Skeletal muscle satellite cell (primary cell): ENCODE results near the gene PRKD2.
A peak's percentile ranks its signal among the peaks of the same experiment; 100 is the strongest.

ENCODE experiments used
- H3K27me3 ChIP-seq: 2 replicates; pipeline ENCODE4 v1.7.0; 2013; ENCODE audit warnings: low read length; ENCODE audit not compliant: control insufficient read depth, insufficient read depth
- H3K36me3 ChIP-seq: 2 replicates; pipeline ENCODE4 v1.7.0; 2013; ENCODE audit warnings: mild to moderate bottlenecking, control low read depth, low read length; ENCODE audit not compliant: insufficient read depth
- H3K4me1 ChIP-seq: 2 replicates; pipeline ENCODE4 v1.7.0; 2013; ENCODE audit warnings: low read length; ENCODE audit not compliant: control insufficient read depth, insufficient read depth
- H3K4me2 ChIP-seq: 2 replicates; pipeline ENCODE4 v1.7.0; 2013; ENCODE audit warnings: mild to moderate bottlenecking, low read length
- H3K4me3 ChIP-seq: 2 replicates; pipeline ENCODE4 v1.7.0; 2013; ENCODE audit warnings: low read length
- H3K9ac ChIP-seq: 2 replicates; pipeline ENCODE4 v1.7.0; 2013; ENCODE audit warnings: mild to moderate bottlenecking, low read depth, low read length, moderate library complexity
- H3K9me3 ChIP-seq: replicated peaks from 2 replicates; pipeline ENCODE4 v1.7.0; 2013; ENCODE audit warnings: mild to moderate bottlenecking, control low read depth, low read length

Gene PRKD2

DNA sequence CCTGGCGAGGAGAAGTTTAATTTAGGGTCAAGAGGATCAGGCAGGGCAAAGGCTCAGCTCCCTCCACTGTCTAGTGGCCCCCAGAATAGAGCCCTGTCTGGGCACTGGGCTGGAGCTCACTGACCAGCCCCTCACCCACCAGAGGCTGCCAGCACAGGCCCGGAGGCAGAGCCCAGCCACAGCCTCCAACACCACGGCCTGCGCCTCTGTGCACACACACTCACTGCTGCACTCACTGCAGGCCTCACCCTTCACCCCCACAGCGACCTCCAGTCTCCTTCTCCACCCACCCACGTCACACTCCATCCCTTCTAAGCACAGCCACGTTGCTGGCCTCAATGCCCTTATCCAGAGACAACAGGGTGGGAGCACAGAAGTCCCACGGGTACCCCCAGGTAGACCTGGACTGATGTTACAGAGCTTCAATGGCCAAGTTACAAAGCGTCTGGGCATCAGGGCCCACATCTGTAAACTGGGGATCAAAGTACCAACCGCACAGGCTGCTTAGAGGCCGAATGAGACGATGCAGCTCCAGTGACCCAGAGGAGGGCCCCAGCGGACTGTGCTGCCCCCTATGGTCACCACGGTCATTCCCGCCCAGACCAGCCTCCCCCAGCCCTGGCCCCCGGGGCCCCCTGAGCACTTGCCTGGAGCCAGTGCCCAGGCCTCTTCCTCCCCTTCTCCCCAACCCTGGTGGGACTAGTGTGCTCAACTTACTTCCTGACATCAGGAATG is 4.5 kb upstream of the PRKD2 start:
- Histone ChIP-seq H3K9ac (no peak overlapping the region), H3K4me1 (peaks cover 8% of the 10 kb centered on the region), H3K4me3 (no peak overlapping the region), H3K4me2 (no peak overlapping the region), H3K36me3 (peaks cover 70% of the 10 kb centered on the region), H3K27me3 (no peaks in the 10 kb centered on the region), H3K9me3 (no peaks in the 10 kb centered on the region)

DNA sequence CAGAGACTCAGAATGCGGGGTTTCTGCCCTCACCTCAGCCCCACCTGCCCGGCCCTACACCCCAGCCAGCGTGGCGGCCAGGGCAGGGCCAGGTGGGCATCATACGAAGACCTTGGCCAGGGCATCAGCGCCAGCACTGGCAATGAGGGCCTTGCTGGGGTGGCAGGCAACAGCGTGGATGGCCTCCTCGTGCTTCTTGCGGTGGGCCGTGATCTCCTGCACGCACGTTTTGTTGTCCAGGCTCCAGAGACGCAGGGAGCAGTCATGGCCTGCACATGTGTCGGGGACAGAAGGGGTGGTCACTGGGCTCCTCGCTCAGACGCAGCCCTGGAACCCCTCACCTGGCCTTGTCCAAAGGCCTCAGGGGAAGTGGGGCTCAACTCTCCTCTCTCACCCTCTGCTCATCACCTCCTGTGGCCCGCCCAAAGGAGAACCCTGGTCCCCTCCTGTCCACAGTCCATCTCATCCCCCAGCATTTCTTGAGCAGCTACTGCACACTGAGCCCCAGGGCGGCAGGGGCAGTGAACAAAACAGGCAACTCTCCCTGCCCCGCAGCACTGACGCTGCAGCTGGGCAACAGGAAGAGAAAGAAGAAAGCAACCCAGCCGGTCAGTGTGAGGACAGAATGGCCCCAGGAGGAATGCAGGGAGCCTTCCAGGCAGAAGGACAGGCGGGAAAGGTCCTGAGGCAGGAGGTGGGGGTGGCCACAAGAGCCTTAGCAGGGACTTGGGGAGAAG is 3.8 kb upstream of the PRKD2 start:
- Histone ChIP-seq H3K4me3 (no peak overlapping the region), H3K4me2 (no peak overlapping the region), H3K9ac (no peak overlapping the region), H3K9me3 (no peaks in the 10 kb centered on the region), H3K4me1 (peaks cover 11% of the 10 kb centered on the region), H3K27me3 (no peaks in the 10 kb centered on the region), H3K36me3 (peaks cover 63% of the 10 kb centered on the region)

DNA sequence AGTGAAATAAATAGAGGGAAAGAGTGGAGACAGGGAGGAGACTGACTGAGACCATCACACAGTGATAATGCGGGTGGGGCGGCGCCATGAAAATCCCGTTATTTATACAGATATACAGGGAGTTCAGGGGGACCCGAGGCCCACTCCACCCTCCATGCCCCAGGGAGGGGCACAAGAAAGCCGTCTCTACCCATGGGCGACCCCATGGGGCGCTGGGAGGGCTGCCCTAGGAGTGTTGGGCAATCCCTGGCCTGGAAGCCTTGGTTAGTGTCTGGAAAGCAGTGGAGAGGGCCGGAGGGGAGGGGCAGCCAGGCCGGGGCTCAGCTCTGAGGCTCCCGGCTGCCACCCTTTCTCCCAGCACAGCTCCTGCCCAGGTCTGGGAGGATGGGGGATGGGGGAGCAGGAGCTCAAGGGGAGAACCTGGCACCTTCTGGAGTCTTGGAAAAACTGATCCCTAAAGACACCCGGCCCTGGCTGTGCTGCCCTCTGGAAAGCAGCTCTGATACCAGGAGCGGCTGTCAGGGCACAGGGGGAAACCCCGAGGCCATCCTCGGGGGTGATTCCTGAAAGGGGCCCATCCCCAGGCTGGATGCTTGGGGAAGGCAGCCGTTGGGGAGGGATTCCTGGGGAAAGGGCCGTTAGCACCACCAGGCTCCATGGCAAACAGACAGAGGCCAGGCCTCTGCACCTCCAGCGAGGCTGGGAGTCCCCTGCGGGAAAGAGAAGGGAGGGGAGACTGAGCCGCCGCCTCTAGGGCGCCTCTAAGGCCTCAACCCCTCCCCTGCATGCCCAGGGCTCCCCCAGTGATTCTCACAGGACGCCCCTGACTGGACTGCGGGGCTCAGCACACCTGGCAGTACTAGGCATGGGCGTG is 3.0 kb upstream of the PRKD2 start:
- Histone ChIP-seq H3K4me1 (peaks cover 19% of the 10 kb centered on the region), H3K9ac (no peak overlapping the region), H3K4me2 (no peak overlapping the region), H3K9me3 (no peaks in the 10 kb centered on the region), H3K4me3 (no peak overlapping the region), H3K36me3 (peaks cover 57% of the 10 kb centered on the region), H3K27me3 (no peaks in the 10 kb centered on the region)

DNA sequence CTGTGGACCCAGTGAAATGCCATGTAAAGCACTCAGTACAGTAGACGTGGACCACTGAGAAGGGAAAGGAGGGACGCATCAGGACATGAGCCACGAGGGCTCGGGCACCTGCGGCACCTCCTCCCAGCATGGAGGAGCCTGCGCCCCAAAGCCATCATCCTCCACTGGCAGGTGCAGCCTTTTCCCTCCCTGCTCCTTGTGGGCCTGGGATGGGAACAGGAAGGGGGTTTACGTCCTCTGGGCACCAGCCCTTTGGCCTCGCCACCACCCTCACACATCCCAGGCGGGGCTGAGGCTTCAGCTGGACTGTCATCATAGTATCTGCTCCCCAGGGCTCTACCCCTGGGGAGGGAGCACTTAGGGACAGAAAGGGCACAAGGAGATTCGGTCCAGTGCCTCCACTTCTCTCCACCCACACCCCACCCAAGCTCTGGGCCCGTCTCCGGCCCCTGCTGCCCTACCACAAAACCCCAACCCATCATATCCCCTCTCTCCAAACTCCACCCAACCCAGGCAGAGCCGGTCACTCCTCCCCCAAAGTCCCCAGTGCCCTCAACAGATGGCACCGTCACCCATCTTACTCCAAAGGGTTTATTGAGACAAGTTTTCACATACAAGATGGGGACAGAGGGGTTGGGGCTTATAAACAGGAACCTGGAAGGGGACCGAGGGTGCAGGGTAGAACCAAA is 2.2 kb upstream of the PRKD2 start:
- H3K9me3 ChIP-seq, result no peaks in the 10 kb centered on the region
- no peak overlapping the region for H3K9ac ChIP-seq
- peaks cover 22% of the 10 kb centered on the region for H3K4me1 ChIP-seq
- H3K4me2 ChIP-seq, result no peak overlapping the region
- no peaks in the 10 kb centered on the region for H3K27me3 ChIP-seq
- H3K36me3 ChIP-seq, result peaks cover 50% of the 10 kb centered on the region
- no peak overlapping the region for H3K4me3 ChIP-seq

DNA sequence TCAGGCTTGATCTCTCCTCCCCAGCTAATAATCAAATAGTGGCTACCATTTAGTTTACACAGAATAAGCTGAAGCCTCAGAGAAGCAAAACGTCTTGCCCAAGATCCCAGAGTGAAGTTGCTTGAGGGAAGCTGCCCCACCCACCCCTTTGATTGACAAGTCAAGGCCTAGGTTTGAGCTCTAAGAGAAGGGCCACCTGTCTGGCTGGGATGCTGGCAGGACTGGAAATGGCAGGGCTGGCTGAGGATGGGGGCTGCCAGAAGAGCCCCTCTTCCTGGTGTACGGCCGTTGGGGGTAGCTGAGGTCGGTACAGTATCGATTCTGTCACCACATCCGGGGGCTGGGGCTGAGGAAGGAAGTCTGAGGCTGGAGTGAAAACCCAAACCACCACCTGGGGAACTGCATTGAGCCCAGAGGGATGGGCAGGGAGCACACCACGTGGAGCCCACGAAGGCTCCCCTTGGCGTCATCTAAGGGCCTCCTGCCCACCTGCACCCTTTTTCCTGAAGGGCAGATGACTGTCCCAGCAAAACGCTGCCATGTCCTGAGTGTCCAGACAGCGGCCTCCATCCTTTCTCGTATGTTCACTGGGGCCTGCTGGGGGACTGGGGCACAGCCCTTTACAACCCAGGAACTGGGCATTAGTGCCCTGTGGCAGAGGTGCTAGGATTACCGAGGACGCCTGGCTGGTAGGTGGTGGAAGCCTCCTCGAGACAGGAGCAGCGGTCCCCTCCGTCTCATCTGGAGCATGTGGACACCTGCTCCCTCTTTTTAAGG is 1.4 kb upstream of the PRKD2 start:
- no peaks in the 10 kb centered on the region for H3K27me3 ChIP-seq
- H3K36me3 ChIP-seq, result peaks cover 44% of the 10 kb centered on the region
- H3K9me3 ChIP-seq, result no peaks in the 10 kb centered on the region
- H3K4me1 ChIP-seq, result peaks cover 19% of the 10 kb centered on the region
- H3K4me3 ChIP-seq, result no peak overlapping the region
- no peak overlapping the region for H3K4me2 ChIP-seq
- H3K9ac ChIP-seq, result no peak overlapping the region

DNA sequence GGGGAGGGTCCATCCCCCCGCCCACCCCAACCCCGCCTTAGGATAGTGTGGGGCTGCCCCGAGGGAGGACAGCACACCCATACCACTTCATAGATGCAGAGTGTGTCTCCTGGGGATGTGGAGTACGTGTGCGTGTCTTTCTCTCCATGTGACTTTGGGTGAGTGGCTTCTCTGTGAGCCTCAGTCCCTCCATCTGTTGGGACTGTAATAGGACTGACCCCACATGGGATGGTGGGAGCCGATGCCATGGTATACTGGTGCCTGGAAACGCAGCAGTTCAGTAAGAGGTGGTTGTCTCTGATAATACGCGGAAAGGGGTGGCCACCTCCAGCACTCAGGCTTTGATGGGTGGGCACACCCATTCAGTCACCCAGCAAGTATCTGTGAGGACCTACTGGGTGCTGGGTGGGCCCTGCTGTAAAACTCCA is 816 bp upstream of the PRKD2 start:
- Histone ChIP-seq H3K9ac (peak overlapping the region; percentile 94), H3K27me3 (no peaks in the 10 kb centered on the region), H3K4me3 (peak overlapping the region; percentile 92), H3K9me3 (no peaks in the 10 kb centered on the region), H3K4me2 (peak overlapping the region; percentile 100), H3K36me3 (peaks cover 38% of the 10 kb centered on the region), H3K4me1 (peaks cover 19% of the 10 kb centered on the region)

DNA sequence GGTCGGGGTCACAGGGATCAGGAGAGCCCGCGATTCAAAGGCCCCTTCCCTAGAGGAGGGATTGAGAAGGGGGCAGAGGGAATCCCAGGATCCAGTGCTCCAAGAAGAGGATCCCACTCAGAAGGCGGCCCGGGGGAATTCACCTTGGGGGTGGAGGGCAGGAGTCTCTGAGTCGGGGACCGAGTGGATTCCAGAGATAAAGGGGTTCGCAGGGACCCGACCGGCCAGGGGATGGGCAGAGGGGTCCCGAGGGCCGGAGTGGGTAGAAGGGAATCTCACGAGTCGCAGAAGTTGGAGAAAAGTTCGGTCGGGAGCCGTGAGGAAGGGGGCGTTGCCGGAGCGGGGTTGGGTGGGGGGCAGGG is 261 bp downstream of the PRKD2 start:
- peaks cover 27% of the 10 kb centered on the region for H3K36me3 ChIP-seq
- peak overlapping the region; percentile 94 for H3K9ac ChIP-seq
- no peaks in the 10 kb centered on the region for H3K9me3 ChIP-seq
- H3K27me3 ChIP-seq, result no peaks in the 10 kb centered on the region
- H3K4me1 ChIP-seq, result peaks cover 19% of the 10 kb centered on the region
- H3K4me2 ChIP-seq, result peak overlapping the region; percentile 100
- peak overlapping the region; percentile 92 for H3K4me3 ChIP-seq

DNA sequence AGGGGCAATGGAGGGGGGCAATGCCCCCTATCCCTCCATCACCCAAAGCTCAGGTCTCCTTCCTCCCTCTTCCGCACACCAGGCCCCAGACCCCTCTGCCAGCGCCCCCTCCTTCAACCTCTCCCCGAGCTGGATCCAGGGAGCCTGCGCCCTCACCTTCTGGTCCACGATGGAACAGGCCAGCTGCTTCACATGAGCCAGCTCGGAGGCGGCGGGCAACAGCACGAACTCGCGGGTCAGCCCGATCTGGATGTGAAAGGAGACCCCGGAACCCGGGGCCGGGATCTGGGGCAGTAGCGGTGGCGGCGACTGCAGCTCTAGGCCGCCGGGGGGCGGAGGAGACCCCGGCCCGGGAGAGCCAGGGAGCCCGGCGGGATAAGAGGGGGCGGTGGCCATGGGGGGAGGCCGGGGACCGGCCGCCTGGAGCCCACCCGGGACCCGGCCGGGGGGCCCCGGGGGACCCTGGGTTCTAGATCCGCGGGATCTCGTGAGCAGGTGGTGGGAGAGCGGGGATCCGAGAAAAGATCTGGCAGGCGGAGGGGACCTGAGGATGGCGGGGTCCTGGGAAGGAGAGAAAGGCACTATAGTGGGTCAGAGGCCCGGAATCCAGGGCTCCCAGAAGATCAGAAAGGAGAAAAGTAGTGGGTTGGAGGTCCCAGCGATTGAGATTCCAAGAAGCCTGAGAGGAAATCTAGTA is 791 bp downstream of the PRKD2 start:
- Histone ChIP-seq H3K4me3 (peak overlapping the region; percentile 92), H3K9ac (peak overlapping the region; percentile 94), H3K27me3 (no peaks in the 10 kb centered on the region), H3K9me3 (no peaks in the 10 kb centered on the region), H3K4me2 (peak overlapping the region; percentile 100), H3K36me3 (peaks cover 23% of the 10 kb centered on the region), H3K4me1 (peaks cover 19% of the 10 kb centered on the region)

DNA sequence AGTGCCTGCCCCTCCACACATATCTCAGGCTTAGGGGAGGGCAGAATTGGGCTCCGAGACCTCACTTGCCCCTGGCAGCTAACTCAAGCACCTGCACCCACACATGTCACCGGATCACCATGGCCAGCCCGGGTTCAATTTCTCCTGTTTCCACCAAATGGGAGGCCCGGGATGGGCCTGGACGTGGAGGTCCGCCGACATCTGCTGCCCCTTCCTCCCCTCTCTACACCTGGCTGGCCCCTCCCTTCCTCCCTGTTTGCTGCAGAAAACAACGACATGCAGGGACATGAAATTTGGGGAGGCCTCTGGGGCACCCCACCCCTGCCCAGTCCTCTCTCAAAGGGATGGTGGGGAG is 1.3 kb downstream of the PRKD2 start:
- H3K36me3 ChIP-seq, result peaks cover 21% of the 10 kb centered on the region
- H3K4me2 ChIP-seq, result peak overlapping the region; percentile 100
- no peaks in the 10 kb centered on the region for H3K9me3 ChIP-seq
- peak overlapping the region; percentile 92 for H3K4me3 ChIP-seq
- peaks cover 19% of the 10 kb centered on the region for H3K4me1 ChIP-seq
- H3K27me3 ChIP-seq, result no peaks in the 10 kb centered on the region
- peak overlapping the region; percentile 94 for H3K9ac ChIP-seq

DNA sequence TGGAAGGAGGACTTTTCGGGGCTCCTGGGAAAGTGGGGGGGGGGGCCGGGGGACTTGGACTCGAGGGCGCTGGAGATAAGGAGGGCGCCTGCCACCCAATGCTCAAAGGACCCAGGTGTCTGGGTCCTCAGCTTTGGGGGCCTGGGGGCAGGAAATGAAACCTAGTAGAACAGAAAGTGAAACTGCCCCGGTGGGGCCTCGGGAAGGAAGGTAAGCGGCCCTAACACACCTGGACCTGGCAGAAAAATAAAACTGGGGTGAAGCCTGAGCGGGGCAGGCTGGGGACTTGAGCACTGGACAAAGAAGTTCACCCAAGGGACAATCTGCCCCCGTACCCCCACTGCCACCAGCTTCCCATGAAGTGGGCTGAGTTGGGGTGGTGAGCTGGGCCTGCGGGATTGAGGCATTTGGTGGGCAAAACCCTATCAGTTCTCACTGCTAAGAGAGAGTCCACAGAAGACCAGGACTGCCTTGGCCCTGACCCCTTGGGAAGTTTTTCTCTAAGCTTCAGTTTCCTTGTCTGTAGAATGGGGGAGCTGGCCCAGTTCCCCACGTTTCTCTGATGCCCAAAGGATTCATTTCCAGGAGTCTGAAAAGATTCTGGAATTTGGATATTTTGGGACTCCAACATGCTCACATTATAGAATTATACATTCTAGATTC is 2.3 kb downstream of the PRKD2 start:
- H3K9ac ChIP-seq, result peak overlapping the region; percentile 94
- peak overlapping the region; percentile 73 for H3K4me3 ChIP-seq
- peaks cover 16% of the 10 kb centered on the region for H3K36me3 ChIP-seq
- H3K27me3 ChIP-seq, result no peaks in the 10 kb centered on the region
- H3K9me3 ChIP-seq, result no peaks in the 10 kb centered on the region
- H3K4me2 ChIP-seq, result peak overlapping the region; percentile 100
- peaks cover 19% of the 10 kb centered on the region for H3K4me1 ChIP-seq
